HFFc6 (cell line): ENCODE data around the gene TGFBRAP1. TPM values are rescaled to one million over a fixed set of nuclear protein-coding genes. Genes with fewer than 3 reads are reported as not detected.

ENCODE experiments used
- DNase-seq: peaks from one replicate; pipeline ENCODE4 v3.0.0-alpha.2; 2018
- H3K27ac Mint-ChIP-seq: 2 replicates; pipeline ENCODE4 v1.8.0; 2020; ENCODE audit warnings: mild to moderate bottlenecking, mixed read lengths
- H3K27me3 Mint-ChIP-seq: 2 replicates; pipeline ENCODE4 v1.8.0; 2021; ENCODE audit warnings: mild to moderate bottlenecking, moderate library complexity, mixed read lengths; ENCODE audit not compliant: insufficient read depth
- H3K36me3 Mint-ChIP-seq: 2 replicates; pipeline ENCODE4 v1.8.0; 2021; ENCODE audit warnings: low read depth, mixed read lengths
- H3K4me1 Mint-ChIP-seq: 2 replicates; pipeline ENCODE4 v1.8.0; 2020; ENCODE audit warnings: low read depth, mixed read lengths
- H3K4me3 Mint-ChIP-seq: 2 replicates; pipeline ENCODE4 v1.8.0; 2020; ENCODE audit warnings: mild to moderate bottlenecking, moderate library complexity, mixed read lengths
- H3K9me3 Mint-ChIP-seq: 2 replicates; pipeline ENCODE4 v1.8.0; 2020; ENCODE audit warnings: mild to moderate bottlenecking, mixed read lengths
- CTCF ChIP-seq: fragments of 200-600 bp; sonication (generic); IDR thresholded peaks from 2 replicates; pipeline ENCODE4 v1.5.0; 2021; ENCODE audit warnings: antibody characterized with exemption, mild to moderate bottlenecking
- total RNA-seq, 6 experiments: library from RNA; stranded (reverse); fragmentation: NEBNext Ultra II Directional; extraction: Animal tissue kit (Norgen Biotek cat#: 25700); gene quantifications; 2 replicates in 1 of 6; 3 replicates in 5 of 6; pipeline ENCODE4 v1.2.3, GENCODE V29; 2021

Gene TGFBRAP1
- total RNA-seq, 6 experiments from 2014 or later: 18.9 to 22.5 (median 19.8) TPM

GRCh38 chr2:105301646-105302045 lies 27.9 kb downstream of the TGFBRAP1 start:
- no peak for TF ChIP-seq CTCF
- no peak overlapping the region for H3K27ac Mint-ChIP-seq
- H3K9me3 Mint-ChIP-seq: no peaks in the 10 kb centered on the region
- H3K4me1 Mint-ChIP-seq: no peaks in the 10 kb centered on the region
- H3K36me3 Mint-ChIP-seq: peaks cover 18% of the 10 kb centered on the region; the same call in 1 of the 2 replicates
- no peak overlapping the region for H3K4me3 Mint-ChIP-seq
- DNase-seq: no peak
- peaks cover 3% of the 10 kb centered on the region; the same call in 1 of the 2 replicates for H3K27me3 Mint-ChIP-seq

- Mint-ChIP-seq H3K4me1 (no peaks in the 10 kb centered on the region), H3K27ac (no peak overlapping the region), H3K36me3 (peaks cover 18% of the 10 kb centered on the region; the same call in 1 of the 2 replicates), H3K4me3 (no peak overlapping the region), H3K9me3 (no peaks in the 10 kb centered on the region), H3K27me3 (peaks cover 3% of the 10 kb centered on the region; the same call in 1 of the 2 replicates)
- TF ChIP-seq CTCF: peak; percentile 37
- no peak for DNase-seq
Observed at GRCh38 chr2:105299290-105299689, 30.2 kb downstream of the TGFBRAP1 start.

- no peak for DNase-seq
Observed at GRCh38 chr2:105298017-105298416, 31.5 kb downstream of the TGFBRAP1 start.

GRCh38 chr2:105297216-105297615 lies 32.3 kb downstream of the TGFBRAP1 start:
- no peak for TF ChIP-seq CTCF
- Mint-ChIP-seq H3K4me3 (no peak overlapping the region), H3K36me3 (peaks cover 18% of the 10 kb centered on the region; the same call in 1 of the 2 replicates), H3K27ac (no peak overlapping the region), H3K27me3 (no peaks in the 10 kb centered on the region), H3K4me1 (peaks cover 2% of the 10 kb centered on the region), H3K9me3 (no peaks in the 10 kb centered on the region)
- DNase-seq: no peak

More at GRCh38 chr2:105298017-105298416, 31.5 kb downstream of the TGFBRAP1 start:
- peaks cover 18% of the 10 kb centered on the region; the same call in 1 of the 2 replicates for H3K36me3 Mint-ChIP-seq
- H3K4me1 Mint-ChIP-seq: no peaks in the 10 kb centered on the region
- H3K27me3 Mint-ChIP-seq: peaks cover under 1% of the 10 kb centered on the region; the same call in 1 of the 2 replicates
- no peak overlapping the region for H3K27ac Mint-ChIP-seq
- H3K4me3 Mint-ChIP-seq: no peak overlapping the region
- TF ChIP-seq CTCF: no peak
- no peaks in the 10 kb centered on the region for H3K9me3 Mint-ChIP-seq

- no peaks in the 10 kb centered on the region for H3K9me3 Mint-ChIP-seq
- H3K27ac Mint-ChIP-seq: no peak overlapping the region
- peaks cover 13% of the 10 kb centered on the region for H3K4me1 Mint-ChIP-seq
- no peak for DNase-seq
- H3K4me3 Mint-ChIP-seq: no peak overlapping the region
- no peak for TF ChIP-seq CTCF
- H3K36me3 Mint-ChIP-seq: peaks cover 26% of the 10 kb centered on the region
- no peaks in the 10 kb centered on the region for H3K27me3 Mint-ChIP-seq
Observed at GRCh38 chr2:105296017-105296611, 33.4 kb downstream of the TGFBRAP1 start.
